SIG-M5 treated with dmso at 0.1 percent for 504 hours (cell line): ENCODE measurements around the gene GNG8.

Experiments
- DNase-seq: peaks from one replicate; lab custom pipeline; 2025; ENCODE audit not compliant: unreplicated experiment; lab: John Stamatoyannopoulos, UW

GNG8 gene

DNA sequence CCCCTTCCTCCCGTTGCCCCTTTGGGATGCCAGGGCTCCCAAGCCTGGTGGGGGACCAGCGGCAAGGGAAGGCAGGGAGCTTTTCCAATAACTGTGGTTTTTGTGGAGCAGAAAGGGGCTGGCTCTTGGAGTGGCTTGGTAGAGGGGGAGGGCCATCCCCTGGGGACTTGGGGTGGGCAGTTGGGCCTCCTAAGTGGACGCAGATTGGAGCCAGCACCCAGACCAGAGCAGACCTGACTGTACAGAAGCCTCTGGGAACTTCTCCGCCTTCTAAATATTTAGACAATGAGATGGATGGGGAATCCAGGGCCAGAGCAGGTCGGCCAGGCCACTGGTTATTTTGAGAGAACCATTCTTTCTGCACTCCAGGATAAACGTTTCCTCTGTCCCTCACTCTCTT lies 15.3 kb downstream of the GNG8 start:
- no peak for DNase-seq

DNA sequence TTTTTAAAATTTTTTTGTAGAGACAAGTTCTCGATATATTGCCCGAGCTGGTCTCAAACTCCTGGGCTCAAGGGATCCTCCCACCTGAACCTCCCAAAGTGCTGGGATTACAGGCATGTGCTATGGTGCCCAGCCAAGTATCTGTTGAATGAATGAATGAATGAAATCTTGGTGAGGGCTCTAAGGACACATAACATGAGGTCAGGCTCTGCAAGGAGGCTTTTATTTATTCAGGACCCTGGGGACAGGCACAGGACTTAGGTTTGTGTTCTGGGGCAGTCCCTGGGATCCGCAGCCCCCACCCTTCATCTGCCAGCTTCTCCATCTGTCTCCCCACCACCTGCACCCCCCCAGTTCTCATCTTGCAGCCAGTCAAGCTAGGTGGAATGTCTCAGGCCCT lies 15.7 kb downstream of the GNG8 start:
- DNase-seq: no peak

DNA sequence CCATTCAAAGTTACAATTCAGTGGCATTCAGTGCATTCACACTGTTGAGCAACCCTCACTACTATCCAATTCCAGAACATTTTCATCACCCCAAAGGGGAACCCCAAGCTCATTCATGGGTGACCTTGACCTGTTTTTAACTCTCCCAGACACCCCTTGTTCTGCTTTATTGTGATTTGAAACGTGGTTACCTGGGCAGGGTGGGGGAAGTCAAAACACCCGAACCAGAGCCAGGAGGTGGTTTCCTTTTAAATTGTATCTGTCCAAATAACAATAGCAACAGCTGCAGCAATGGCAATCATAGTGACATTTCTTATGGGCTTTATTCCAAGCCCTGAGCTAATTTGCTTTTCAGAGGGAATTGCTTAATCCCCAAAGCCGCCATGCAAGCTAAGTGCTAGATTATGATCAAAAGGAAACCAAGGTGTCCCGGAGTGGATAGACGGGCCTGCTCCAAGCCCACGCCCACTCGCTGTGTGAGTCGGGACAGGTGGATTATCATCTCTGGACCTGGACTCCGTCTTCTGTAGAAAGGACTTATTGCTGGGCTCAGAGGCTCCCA lies 17.3 kb downstream of the GNG8 start:
- no peak for DNase-seq

DNA sequence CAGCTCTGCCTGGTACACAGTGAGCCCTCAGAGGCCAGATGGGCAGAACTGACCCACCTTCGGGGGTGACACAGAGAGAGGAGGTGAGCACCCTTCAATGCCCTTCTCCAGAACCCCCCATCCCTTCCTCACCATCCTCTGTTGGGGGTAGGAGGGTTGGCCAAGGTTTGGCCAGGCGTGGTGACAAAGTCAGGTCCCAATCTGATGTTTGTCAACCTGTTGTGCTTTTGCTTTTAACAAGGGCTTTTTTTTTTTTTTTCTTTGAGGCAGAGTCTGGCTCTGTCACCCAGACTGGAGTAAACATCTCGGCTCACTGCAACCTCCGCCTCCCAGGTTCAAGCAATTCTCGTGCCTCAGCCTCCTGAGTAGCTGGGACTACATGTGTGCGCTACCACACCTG lies 18.4 kb downstream of the GNG8 start:
- DNase-seq: no peak

DNA sequence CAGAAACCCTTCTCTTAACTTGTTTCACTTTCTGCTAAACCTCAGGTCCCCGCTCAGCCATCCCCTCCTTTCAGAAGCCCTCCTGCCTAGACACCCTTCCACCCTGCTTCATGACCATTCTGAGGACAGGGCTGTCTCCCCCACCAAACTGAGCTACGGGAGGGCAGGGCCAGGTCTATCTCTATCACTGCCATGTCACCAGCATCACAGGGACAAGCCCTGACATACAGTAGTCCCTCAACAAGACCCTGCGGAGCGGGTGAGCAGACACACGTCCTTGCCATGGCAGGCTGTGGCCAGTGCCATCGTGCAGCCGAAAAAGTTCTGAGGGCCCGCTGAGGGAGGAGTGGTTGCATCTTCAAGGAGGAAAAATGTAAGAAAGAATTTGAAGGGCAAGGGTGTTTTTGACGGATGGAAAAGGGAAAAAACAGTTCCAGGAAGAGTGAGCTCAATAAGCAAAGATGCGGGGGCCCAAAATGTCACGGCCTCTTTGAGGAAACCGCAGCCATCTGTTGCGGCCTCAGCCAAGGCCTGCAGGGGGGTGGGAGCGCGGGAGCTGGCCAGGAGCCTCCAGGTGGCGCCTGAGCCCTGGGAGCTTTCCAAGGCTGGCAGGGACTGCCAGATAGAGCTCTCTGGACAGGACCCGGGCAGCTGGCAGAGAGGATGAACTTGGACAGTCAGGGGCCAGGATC lies 19.2 kb downstream of the GNG8 start:
- DNase-seq: no peak

DNA sequence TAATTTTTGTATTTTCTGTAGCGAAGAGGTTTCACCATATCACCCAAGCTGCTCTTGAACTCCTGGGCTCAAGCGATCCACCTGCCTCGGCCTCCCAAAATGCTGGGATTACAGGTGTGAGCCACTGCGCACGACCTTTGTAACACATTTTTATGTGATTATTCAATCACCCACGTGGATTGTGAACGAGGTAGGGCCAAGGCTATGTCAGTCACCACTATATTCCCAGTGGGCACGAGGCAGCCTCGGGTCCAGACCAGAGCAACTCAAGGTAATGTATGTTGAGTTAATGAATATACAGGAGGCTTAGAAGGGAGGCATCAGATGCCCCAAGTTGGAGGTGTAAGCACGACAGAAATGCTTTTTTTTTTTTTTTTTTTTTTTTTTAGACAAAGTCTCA lies 20.0 kb downstream of the GNG8 start:
- no peak for DNase-seq

DNA sequence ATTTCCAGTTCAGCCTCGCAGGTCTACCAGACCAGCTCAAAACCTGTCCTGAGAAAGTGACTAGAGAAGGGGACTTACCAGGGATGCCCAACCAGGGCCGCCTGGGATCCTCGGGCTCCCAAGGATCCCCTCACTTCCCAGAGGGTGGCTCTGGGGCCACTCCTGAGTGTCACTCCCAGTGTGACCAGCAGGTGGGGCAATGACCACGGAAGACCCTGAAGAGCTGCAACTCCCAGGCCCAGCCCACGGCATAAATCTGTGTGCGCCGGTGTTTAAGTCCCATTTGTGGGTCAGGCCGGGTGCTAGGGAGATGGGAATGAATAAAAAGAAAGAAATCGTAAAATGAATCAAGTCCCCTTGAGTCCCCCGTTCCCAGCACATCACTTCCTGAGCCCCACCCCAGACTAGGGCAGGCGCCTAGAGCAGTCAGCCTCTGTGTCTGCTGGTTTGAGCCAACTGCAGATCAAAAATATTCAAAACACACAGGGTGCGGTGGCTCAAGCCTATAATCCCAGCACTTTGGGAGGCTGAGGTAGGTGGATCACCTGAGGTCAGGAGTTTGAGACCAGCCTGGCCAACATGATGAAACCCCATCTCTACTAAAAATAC lies 21.8 kb downstream of the GNG8 start:
- DNase-seq: no peak

DNA sequence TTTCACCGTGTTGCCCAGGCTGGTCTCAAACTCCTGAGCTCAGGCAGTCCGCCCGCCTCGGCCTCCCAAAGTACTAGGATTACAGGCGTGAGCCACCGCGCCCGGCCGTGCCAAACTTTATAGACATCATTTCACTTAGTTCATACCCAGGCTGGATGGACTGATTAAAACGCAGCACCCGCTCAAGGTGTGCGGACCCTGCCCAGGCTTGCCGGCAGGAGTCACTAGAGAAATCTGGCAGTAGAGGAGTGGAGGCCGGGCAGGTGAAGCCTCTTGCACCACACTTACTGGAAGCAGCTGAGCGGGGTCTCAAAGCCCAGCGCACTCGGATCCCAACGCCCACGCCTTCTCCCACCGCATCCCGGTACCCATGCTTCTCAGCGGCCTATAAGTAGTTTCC lies 22.5 kb downstream of the GNG8 start:
- no peak for DNase-seq

DNA sequence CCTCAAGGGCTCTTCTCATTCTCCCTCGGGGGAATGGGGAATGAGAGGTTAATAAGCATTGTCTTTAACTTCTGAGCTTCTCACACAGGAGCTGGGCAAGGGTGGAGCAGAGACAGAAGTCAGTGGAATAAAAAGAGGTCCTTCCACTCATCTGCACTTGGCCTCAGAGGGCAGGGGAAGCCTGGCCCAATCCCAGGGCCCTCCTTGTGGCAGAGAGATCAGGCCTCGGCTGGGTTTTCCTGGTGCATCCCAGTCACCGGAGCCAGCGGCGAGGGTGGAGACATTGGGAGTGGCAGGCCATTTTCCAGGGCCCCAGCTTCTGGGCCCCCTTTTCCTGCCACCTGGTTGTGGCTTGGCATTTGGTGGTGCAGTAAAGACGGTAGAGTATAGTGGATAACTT lies 24.2 kb downstream of the GNG8 start:
- DNase-seq: no peak

DNA sequence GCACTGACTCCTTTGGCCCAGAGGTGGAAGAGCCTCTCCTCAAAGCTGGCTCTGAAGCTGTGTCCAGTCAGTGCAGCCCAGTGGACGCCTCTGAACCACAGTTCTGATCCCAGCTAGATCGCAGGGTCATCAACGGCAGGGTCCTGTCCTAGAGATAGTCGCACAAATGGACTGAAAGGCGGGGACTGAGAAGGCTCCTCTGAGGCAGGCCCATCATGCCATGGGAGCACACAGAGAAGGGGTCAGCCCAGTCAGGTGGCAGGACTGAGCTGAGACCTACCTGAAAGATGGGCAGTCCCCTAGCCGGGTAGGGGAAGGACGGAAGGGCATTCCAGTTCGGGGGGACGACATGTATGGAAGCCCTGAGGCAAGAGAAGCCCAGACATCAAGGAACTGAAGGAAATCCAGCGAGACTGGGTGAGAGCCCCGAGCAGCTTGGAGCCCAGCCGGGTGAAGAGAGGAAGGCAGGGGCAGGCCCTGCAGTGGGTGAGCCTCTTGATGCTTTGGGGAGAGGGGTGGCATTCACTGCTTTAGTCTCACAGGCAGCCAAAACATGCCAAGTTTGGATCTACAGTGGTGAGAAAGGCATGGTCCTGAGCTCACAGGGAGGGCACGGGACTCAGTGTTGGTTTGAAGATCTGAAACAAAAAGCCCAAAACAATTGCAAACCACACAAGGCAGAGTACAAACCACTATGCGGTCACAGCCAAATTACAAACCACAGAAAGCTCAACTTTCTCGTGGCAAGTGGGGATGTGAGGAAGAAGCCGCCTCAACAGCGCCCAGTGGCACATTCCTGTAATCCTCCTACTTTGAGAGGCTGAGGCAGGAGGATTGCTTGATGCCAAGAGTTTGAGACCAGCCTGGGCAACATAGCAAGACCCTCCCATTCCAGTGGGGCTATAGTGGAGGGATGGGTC lies 24.9 kb downstream of the GNG8 start:
- no peak for DNase-seq

DNA sequence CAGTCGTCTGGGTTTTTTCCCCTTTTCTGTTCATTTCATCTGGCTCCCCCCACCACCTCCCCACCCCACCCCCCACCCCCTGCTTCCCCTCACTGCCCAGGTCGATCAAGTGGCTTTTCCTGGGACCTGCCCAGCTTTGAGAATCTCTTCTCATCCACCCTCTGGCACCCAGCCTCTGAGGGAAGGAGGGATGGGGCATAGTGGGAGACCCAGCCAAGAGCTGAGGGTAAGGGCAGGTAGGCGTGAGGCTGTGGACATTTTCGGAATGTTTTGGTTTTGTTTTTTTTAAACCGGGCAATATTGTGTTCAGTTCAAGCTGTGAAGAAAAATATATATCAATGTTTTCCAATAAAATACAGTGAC lies 25.6 kb downstream of the GNG8 start:
- no peak for DNase-seq

DNA sequence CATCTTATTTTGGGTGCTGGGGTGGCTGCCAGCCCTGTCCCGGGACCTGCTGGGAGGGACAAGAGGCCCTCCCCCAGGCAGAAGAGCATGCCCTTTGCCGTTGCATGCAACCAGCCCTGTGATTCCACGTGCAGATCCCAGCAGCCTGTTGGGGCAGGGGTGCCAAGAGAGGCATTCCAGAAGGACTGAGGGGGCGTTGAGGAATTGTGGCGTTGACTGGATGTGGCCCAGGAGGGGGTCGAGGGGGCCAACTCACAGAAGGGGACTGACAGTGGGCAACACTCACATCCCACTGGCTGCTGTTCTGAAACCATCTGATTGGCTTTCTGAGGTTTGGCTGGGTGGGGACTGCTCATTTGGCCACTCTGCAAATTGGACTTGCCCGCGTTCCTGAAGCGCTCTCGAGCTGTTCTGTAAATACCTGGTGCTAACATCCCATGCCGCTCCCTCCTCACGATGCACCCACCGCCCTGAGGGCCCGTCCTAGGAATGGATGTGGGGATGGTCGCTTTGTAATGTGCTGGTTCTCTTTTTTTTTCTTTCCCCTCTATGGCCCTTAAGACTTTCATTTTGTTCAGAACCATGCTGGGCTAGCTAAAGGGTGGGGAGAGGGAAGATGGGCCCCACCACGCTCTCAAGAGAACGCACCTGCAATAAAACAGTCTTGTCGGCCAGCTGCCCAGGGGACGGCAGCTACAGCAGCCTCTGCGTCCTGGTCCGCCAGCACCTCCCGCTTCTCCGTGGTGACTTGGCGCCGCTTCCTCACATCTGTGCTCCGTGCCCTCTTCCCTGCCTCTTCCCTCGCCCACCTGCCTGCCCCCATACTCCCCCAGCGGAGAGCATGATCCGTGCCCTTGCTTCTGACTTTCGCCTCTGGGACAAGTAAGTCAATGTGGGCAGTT lies 26.2 kb downstream of the GNG8 start:
- DNase-seq: no peak

DNA sequence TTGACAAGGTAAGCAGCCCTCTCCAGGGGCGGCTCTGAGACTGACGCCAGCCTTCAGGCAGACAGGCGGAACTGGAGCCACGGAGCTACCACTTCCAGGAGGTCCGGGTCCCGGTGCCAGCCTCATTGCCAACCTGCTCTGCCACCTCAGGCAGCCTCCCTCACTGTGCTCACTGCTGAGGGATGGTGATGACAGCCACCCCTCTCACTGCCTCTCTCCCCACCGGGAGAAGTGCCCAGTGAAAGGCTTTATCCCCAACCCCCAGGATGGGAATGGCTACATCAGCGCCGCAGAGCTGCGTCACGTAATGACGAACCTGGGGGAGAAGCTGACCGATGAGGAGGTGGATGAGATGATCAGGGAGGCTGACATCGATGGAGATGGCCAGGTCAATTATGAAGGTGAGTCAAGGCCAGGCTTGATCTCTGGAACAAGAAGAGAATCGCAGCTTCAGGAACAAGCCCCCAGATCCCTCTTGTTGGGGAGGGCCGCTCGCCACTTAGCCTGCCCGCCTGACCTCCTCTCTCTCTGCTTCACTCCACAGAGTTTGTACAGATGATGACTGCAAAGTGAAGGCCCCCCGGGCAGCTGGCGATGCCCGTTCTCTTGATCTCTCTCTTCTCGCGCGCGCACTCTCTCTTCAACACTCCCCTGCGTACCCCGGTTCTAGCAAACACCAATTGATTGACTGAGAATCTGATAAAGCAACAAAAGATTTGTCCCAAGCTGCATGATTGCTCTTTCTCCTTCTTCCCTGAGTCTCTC lies 27.2 kb downstream of the GNG8 start:
- DNase-seq: no peak

DNA sequence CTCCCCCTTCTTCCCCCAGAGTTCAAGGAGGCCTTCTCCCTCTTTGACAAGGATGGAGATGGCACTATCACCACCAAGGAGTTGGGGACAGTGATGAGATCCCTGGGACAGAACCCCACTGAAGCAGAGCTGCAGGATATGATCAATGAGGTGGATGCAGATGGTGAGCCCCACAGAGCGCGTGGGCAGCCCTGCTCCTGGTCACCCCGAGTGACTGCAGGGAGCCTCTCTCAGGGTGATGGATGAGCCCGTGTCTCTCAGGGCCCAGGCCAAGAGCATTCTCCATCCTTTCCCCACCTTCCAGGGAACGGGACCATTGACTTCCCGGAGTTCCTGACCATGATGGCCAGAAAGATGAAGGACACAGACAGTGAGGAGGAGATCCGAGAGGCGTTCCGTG lies 27.8 kb downstream of the GNG8 start:
- no peak for DNase-seq

DNA sequence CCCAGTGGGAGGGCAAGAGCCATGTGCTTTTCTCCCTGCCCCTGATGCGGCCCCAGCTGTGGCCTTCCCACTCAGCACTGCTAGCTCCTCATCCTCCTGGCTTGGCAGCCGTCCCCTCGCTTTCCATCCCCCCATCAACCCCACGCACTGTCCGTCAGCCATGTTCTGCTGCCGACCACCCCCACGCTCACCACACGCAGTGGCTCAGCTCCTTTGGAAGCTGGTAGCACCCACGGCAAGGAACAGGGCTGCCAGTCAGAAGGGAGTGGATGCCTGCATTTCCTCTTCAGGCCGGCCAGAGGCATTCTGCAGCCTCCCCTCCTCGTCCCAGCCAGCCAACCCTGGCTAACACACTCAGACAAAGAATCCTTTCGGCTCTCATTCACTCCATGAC lies 28.6 kb downstream of the GNG8 start:
- DNase-seq: no peak

DNA sequence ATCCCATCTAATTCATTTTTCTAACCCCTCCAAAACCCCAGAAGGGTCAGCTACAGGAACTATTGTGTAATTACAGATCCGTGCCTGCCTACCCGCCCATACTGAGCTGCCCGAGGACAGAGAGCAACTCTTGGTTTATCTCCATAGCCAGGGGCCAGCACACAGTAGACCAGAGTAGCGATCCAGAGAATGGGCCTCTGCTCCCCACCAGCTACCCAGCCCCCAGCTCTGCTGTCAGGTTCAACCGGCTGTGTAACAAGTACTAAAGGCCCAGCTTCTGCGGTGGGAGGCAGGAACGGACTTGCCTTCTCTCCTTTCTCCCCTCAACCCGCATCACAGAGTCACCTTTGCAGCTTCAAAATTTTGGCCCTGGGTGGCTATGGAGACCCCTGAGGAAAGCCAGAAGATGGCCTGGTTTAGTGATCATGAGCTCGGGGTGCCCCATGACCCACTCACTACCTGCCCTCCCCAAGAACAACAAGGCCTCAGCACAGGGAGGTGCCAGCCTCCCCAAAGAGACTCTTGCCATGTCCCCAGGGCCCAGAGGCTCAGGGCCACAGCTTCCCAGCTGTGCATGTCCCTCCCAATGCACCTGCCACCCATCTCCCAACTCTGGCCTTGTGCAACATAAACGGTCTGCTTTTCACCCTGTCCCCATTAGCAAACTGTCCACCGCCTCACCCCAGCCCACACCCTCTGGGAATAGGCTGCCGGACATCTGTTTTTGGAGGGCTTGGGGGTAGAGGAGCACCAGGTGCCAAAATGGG lies 29.1 kb downstream of the GNG8 start:
- no peak for DNase-seq

DNA sequence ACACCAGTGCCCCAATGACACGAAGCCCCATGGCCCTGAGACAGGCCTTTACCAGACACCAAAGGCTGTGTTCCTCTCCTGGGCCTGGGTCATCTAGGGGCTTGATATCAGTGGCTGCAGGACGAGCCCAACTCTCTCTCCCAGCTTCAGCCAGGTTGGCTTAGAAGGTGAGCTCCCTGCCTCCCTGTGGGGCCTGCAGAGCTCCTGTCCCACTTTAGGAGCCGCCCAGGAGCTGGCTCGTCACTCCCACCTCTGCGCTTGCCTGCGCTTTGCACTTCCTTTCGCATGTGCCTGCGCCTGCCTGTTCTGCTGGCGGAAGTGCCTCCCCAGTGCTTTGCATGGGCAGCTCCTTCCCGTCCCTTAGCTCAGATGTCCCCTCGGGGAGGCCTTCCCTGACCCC lies 30.0 kb downstream of the GNG8 start:
- no peak for DNase-seq

DNA sequence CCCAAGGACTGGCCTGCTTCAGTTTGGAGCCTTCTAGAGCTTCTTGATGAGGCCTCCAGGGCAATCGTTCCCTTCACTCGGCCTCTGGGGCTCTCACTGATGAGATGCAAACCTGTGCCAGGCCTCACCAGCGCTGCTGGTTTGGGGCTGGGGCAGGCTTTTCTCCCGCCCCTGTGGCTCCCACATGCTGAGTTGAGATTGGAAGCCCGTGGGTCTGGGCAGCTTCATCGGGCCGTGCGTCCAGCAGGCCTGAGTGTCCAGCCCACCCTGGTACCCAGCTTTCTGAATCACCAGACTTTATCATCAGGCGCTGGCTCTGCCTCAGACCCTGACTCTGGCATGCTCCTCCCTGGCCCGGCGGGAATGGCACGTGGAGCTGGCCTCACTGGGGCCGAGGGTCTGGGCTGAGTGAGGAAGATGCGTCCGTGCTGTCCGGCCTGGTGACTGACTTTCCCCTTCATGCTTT lies 30.6 kb downstream of the GNG8 start:
- no peak for DNase-seq

DNA sequence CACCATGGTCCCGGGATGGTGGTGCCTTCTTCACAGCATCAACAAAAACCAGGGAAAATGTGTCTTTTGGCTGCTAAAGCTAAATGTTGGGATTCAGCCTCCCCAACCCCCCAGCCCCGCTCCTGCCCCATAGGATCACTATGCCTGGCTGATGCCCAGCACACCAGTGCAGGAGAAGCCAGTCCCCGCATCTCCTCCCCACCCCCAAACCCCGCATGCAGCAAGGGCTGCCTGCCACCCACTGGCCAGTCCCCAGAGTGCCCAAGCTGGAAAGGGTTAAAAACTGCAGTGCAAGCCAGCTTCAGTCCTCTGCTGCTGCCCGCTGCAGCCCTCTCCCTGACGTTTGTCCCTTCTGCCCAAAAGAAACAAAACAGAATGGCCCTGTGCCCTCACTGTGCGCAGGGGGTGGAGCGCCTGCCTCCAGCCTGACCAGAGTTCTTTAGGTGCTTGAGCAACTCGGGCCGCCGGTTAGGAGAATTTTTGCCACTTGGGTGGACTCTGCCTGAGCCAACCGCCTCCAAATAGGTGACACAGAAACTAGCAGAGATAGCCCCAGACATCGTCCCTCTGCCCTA lies 31.1 kb downstream of the GNG8 start:
- no peak for DNase-seq
